Psoas muscle (tissue), 8 donors: Measurements from ENCODE around the gene UBE2F. TPM values are rescaled to one million over a fixed set of nuclear protein-coding genes. Genes with fewer than 3 reads are reported as not detected.
A peak's percentile ranks its signal among the peaks of the same experiment; 100 is the strongest.

Experiments
- ATAC-seq, 4 donors: fragments of 200-7000 bp; cut with Tn5 transposase; one replicate each; pipeline ENCODE4 v1.9.1; 2020; ENCODE audit warnings: moderate library complexity in 3 of 4, mild to moderate bottlenecking in 2 of 4
- DNase-seq, 2 donors: peaks; one replicate each; pipeline ENCODE4 v3.0.0-alpha.2; 2020
- H3K27ac ChIP-seq: fragments of 200-600 bp; one replicate; pipeline ENCODE4 v1.8.0; 2022
- H3K27me3 ChIP-seq, 3 donors: fragments of 200-600 bp in 1 of 3; one replicate each; pipeline versions ENCODE4 v1.6.1 to v1.8.0; 2013 to 2022; ENCODE audit warnings: low read length in 2 of 3, mild to moderate bottlenecking in 2 of 3, moderate library complexity in 1 of 3; ENCODE audit not compliant: insufficient read depth in 3 of 3
- H3K36me3 ChIP-seq, 2 donors: fragments of 200-600 bp in 1 of 2; one replicate each; pipeline versions ENCODE4 v1.6.1 to v1.8.0; 2013 to 2022; ENCODE audit warnings: low read depth in 1 of 2, mild to moderate bottlenecking in 1 of 2, moderate library complexity in 1 of 2; ENCODE audit not compliant: insufficient read depth in 1 of 2
- H3K4me1 ChIP-seq: fragments of 200-600 bp; one replicate; pipeline ENCODE4 v1.8.0; 2022
- H3K4me3 ChIP-seq: fragments of 200-600 bp; one replicate; pipeline ENCODE4 v1.8.0; 2022; ENCODE audit warnings: mild to moderate bottlenecking
- H3K9me3 ChIP-seq: fragments of 200-600 bp; one replicate; pipeline ENCODE4 v1.8.0; 2022
- WGBS, 3 donors: extraction: QIAGEN DNeasy Blood & Tissue Kit; methylation state at CpG; one replicate each; pipeline versions ENCODE4 v1.1.6 to v1.1.7; 2013; 5-methylcytosine and 5-hydroxymethylcytosine counted together
- intact Hi-C, 2 donors: fragments of 100-400 bp; cut with DNase I; formaldehyde crosslinking; loops; one replicate each; pipeline versions ENCODE4 v1.11.0 to v1.14.2; 2022
- polyA plus RNA-seq, 3 donors: library from polyadenylated mRNA; stranded (reverse); fragments of 200-250 nt; gene quantifications; one replicate each; pipeline ENCODE4 v1.2.3, GENCODE V29; 2013
- total RNA-seq, 4 donors: library from RNA; stranded (reverse); fragmentation: NEBNext Ultra II Directional in 2 of 4; extraction: Animal tissue kit (Norgen Biotek cat#: 25700) in 2 of 4; gene quantifications; one replicate each; pipeline versions ENCODE4 v1.2.1 to v1.2.4, GENCODE V29; 2021 to 2023
- TF ChIP-seq, protein P1 (sequence below): fragments of 200-600 bp; IDR thresholded peaks from one replicate; pipeline ENCODE4 v1.8.0; 2022; ENCODE audit warnings: antibody characterized with exemption
- donor health status: healthy with polysubstance abuse.
- donor health status: DM: no; HTN: no; CAD: no; lungs with moderate emphysema.
- donor health status: Bipolar disorder and iron deficiency.
- donor health status: healthy.
- donor health status: DM: yes; HTN: yes; CAD: no.
- donor health status: DM: no; HTN: no; CAD: no.
- donor health status: DM: no; HTN: no; CAD: no.
- donor health status: DM: yes; HTN: yes; CAD: no.

UBE2F gene
- total and polyA plus RNA-seq, 7 donors, result 46.0 to 134 (median 67.5) TPM

DNA sequence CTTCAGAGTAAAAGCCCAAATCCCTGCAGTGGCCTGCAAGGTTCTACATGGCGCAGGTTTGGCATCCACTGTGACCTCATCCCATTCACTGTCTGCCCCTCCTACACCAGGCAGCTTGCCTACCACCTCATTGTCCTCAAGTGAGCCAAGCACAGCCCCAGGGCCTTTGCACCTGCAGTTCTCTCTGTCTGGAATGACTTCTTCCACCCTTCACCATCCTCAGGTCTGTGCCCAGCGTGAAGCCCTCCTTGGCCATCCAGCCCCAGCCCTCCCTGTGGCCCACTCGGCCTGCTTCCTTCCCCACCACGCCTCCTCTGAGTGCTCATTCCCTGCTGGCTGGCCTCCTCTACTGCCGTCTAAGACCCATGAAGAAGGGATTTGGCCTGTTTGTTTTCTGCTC lies 32.6 kb upstream of the UBE2F start:
- TF ChIP-seq, protein P1, sequence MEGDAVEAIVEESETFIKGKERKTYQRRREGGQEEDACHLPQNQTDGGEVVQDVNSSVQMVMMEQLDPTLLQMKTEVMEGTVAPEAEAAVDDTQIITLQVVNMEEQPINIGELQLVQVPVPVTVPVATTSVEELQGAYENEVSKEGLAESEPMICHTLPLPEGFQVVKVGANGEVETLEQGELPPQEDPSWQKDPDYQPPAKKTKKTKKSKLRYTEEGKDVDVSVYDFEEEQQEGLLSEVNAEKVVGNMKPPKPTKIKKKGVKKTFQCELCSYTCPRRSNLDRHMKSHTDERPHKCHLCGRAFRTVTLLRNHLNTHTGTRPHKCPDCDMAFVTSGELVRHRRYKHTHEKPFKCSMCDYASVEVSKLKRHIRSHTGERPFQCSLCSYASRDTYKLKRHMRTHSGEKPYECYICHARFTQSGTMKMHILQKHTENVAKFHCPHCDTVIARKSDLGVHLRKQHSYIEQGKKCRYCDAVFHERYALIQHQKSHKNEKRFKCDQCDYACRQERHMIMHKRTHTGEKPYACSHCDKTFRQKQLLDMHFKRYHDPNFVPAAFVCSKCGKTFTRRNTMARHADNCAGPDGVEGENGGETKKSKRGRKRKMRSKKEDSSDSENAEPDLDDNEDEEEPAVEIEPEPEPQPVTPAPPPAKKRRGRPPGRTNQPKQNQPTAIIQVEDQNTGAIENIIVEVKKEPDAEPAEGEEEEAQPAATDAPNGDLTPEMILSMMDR, result no peak
- Histone ChIP-seq H3K36me3 (no peaks in the 10 kb centered on the region), H3K27ac (no peak overlapping the region), H3K9me3 (no peaks in the 10 kb centered on the region), H3K27me3 (peaks cover 0 to 2% (median 0%) of the 10 kb centered on the region in 3 donors), H3K4me1 (no peaks in the 10 kb centered on the region), H3K4me3 (no peak overlapping the region)
- no peak for DNase-seq
- intact Hi-C loops, result no loop called here
- 77 to 86% (median 84%) methylated on average over 5 of the region's 5 CpGs for WGBS, 3 donors
- no peak for ATAC-seq

DNA sequence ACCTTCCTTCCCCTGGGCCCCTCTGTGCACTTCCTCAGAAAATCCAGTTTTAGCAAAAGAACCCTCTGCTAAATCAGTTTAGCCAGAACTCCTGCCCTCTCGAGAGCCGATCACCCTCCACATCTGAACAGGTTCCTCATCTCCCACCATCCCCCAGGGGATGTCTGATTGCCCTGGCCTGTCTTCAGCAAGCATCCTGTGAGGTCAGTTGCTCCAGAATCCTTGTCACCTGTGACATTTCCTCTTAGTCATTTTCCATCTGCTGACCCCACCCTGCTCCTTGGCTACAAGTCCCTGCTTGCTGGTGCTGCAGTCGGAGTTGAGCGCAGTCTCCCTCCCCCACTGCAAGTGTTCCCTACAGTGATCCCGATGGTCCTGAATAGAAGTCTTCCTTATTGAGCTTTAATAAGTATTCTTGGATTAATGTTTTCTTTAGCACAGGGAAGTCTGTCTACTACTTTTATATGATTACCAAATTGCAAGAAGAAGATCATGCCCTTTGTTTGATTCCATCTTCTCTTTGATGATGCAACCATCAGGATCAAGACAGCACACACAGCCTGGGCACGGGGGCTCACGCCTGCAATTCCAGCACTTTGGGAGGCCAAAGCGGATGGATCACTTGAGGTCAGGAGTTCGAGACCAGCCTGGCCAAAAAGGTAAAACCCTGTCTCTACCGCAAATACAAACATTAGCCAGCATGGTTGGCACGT lies 30.9 kb upstream of the UBE2F start:
- TF ChIP-seq, protein P1, result no peak
- intact Hi-C loops, result no loop called here
- no peak overlapping the region for H3K27ac ChIP-seq
- no peak for DNase-seq
- H3K36me3 ChIP-seq, result no peaks in the 10 kb centered on the region
- no peaks in the 10 kb centered on the region for H3K27me3 ChIP-seq
- H3K9me3 ChIP-seq, result no peaks in the 10 kb centered on the region
- peak in 2 of 4 donors; percentile 37 to 39 for ATAC-seq
- H3K4me3 ChIP-seq, result no peak overlapping the region
- no peaks in the 10 kb centered on the region for H3K4me1 ChIP-seq
- WGBS, 3 donors, result 75 to 80% (median 76%) methylated on average over 11 of the region's 11 CpGs

DNA sequence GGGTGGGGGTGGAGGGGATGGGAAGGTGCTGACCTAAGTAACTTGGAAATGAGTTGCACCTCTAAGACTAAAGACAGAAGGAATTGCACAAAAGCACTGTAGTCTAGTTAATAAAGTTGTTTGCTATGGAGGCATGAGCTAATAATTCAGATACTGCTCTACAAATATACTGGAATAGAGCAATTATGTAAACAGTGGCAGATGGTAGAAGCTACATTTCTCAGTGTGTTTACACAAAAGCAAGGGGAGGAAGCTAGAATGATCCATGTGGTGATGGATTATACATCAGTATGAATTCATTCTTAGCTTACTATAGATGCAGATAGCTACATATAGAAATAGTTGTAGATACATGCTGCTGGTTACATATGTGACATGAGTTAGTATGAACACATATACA lies 27.6 kb upstream of the UBE2F start:
- no peak overlapping the region for H3K27ac ChIP-seq
- no peaks in the 10 kb centered on the region for H3K27me3 ChIP-seq
- no peak for DNase-seq
- no peak for ATAC-seq
- H3K36me3 ChIP-seq, result no peaks in the 10 kb centered on the region
- TF ChIP-seq, protein P1, result no peak
- H3K4me3 ChIP-seq, result no peak overlapping the region
- no peaks in the 10 kb centered on the region for H3K4me1 ChIP-seq
- intact Hi-C loops, result no loop called here
- peaks cover 3% of the 10 kb centered on the region for H3K9me3 ChIP-seq

DNA sequence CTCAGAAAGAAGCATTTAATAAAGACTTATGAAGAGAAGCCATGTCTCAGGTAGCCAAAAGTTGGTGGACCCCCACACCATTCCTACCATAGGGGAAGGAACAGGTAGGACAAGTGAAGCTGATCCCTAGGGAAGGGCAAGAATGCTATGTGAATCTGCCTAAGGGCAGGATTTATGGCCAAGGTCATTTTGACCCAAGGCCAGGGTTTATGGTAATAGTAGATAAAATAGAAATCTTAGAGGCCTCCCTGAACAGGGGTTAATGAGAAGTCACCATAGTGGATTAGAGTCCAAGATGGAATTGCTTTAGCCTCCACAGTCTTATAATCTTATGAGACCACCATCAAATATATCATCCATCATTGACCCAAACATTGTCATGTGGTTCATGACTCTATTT lies 26.0 kb upstream of the UBE2F start:
- TF ChIP-seq, protein P1, result no peak
- no peak for ATAC-seq
- Histone ChIP-seq H3K27me3 (peaks cover 0 to 2% (median 0%) of the 10 kb centered on the region in 3 donors), H3K36me3 (no peaks in the 10 kb centered on the region), H3K27ac (no peak overlapping the region), H3K4me3 (no peak overlapping the region), H3K9me3 (peaks cover 4% of the 10 kb centered on the region), H3K4me1 (no peaks in the 10 kb centered on the region)
- no peak for DNase-seq
- intact Hi-C loops, result no loop called here

DNA sequence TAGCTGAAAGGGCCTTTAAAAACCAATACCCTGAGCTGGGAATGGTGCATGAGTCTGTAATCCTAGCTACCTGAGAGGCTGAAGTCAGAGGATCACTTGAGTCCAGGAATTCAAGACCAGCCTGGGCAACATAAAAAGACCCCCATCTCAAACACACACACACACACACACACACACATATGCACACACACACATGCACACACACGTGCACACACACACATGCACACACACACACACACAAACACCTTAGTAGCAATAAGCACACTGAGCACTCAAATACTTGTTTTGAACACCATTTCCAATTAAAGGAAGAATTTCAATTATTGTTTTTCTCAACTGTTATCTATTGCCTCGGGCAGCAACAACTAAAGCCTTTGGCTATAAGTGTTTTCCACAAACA lies 25.6 kb upstream of the UBE2F start:
- H3K27me3 ChIP-seq, result peaks cover 0 to 2% (median 0%) of the 10 kb centered on the region in 3 donors
- WGBS, 3 donors, result 47 to 87% (median 57%) methylated on average over 2 of the region's 2 CpGs
- TF ChIP-seq, protein P1, result no peak
- H3K27ac ChIP-seq, result no peak overlapping the region
- H3K4me3 ChIP-seq, result no peak overlapping the region
- DNase-seq (no peak), ATAC-seq (no peak)
- intact Hi-C loops, result no loop called here
- H3K36me3 ChIP-seq, result no peaks in the 10 kb centered on the region
- H3K4me1 ChIP-seq, result no peaks in the 10 kb centered on the region
- H3K9me3 ChIP-seq, result peaks cover 4% of the 10 kb centered on the region
